ENCODE results near the gene ATG13.

The ATG13 gene

DNA sequence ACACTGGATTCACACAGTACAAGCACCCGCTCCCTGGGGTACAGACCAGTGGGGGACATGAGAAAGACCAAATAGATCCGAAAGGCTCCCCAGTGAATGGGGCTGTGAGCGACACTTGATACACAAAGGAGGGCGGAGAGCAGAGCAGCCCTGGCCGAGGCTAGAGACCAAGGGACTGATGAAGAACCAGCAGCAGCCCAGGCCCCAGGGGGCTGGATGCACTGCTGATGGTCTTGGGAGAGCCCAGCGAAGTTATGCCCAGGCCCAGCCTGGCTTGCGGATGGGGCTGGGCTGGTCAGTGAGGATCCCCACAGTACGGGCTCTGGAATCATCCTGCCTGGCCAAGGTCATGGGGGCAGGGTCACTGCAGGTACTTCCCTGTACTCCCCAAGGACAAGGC lies 59.8 kb downstream of the ATG13 start:
- peak overlapping the region; percentile 88 for H3K27ac ChIP-seq (replicated peaks)
- no peak for TF ChIP-seq GABPA (IDR thresholded peaks at IDR 0.05; ENCODE audit: low read depth)
- TF ChIP-seq, protein P1, sequence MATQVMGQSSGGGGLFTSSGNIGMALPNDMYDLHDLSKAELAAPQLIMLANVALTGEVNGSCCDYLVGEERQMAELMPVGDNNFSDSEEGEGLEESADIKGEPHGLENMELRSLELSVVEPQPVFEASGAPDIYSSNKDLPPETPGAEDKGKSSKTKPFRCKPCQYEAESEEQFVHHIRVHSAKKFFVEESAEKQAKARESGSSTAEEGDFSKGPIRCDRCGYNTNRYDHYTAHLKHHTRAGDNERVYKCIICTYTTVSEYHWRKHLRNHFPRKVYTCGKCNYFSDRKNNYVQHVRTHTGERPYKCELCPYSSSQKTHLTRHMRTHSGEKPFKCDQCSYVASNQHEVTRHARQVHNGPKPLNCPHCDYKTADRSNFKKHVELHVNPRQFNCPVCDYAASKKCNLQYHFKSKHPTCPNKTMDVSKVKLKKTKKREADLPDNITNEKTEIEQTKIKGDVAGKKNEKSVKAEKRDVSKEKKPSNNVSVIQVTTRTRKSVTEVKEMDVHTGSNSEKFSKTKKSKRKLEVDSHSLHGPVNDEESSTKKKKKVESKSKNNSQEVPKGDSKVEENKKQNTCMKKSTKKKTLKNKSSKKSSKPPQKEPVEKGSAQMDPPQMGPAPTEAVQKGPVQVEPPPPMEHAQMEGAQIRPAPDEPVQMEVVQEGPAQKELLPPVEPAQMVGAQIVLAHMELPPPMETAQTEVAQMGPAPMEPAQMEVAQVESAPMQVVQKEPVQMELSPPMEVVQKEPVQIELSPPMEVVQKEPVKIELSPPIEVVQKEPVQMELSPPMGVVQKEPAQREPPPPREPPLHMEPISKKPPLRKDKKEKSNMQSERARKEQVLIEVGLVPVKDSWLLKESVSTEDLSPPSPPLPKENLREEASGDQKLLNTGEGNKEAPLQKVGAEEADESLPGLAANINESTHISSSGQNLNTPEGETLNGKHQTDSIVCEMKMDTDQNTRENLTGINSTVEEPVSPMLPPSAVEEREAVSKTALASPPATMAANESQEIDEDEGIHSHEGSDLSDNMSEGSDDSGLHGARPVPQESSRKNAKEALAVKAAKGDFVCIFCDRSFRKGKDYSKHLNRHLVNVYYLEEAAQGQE (IDR thresholded peaks at IDR 0.05; ENCODE audit: insufficient replicate concordance, low read depth) = no peak
- peak; percentile 9; the same call in 1 of the 2 replicates for TF ChIP-seq POLR2AphosphoS5 (IDR thresholded peaks at IDR 0.05; ENCODE audit: low read depth)
- no peak for TF ChIP-seq SPI1 (IDR thresholded peaks at IDR 0.05; ENCODE audit: borderline replicate concordance, low read depth)
- TF ChIP-seq, protein P2, sequence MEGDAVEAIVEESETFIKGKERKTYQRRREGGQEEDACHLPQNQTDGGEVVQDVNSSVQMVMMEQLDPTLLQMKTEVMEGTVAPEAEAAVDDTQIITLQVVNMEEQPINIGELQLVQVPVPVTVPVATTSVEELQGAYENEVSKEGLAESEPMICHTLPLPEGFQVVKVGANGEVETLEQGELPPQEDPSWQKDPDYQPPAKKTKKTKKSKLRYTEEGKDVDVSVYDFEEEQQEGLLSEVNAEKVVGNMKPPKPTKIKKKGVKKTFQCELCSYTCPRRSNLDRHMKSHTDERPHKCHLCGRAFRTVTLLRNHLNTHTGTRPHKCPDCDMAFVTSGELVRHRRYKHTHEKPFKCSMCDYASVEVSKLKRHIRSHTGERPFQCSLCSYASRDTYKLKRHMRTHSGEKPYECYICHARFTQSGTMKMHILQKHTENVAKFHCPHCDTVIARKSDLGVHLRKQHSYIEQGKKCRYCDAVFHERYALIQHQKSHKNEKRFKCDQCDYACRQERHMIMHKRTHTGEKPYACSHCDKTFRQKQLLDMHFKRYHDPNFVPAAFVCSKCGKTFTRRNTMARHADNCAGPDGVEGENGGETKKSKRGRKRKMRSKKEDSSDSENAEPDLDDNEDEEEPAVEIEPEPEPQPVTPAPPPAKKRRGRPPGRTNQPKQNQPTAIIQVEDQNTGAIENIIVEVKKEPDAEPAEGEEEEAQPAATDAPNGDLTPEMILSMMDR (IDR thresholded peaks at IDR 0.05; ENCODE audit: insufficient read depth, low read length) = no peak

DNA sequence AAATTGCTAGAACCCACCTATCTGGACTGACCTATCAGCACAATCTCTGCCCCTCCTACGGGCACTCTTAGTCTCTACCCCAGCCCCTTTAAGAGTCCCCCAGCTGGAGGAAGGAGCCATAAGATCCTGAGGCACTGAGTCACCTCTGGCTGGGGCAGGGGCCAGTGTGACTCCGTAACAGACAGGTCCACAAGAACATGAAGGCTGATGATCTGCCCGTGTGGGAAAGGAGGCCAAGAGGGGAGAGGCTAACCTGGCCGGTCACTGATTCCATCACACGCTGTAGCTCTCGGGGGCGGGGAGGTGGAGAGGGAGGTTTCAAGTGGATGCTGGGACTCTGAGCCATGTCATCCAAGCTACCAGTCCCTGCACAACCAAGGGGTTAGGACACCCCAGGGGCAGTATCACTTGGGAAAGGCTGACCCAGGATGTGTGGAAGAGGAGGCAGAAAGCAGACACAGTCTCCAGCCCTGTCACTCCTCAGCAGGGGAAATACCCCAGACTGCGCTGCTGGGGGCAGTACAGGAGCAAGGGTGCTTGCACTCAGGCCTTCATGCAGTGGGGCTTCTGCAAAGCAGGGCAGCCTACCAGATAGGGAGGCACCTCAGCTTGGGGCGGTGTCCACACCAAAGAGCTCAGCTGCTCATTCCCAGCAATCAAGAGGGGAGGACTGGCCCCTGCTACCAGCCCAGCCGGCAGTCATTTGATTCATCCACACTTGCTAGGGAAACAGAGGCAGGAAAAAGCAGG lies 60.8 kb downstream of the ATG13 start:
- Histone ChIP-seq H3K27ac (replicated peaks) (peak overlapping the region; percentile 88; the same call in 1 of the 2 replicates), H3K4me3 (replicated peaks; ENCODE audit: insufficient read depth, low read length) (no peak overlapping the region), H3K27me3 (ENCODE audit: insufficient read depth, poor library complexity, severe bottlenecking) (no peaks in the 10 kb centered on the region)
- DNase-seq (ENCODE audit: low read depth in 1 of 2, low spot score in 1 of 2) = no peak
- TF ChIP-seq, protein P1 (IDR thresholded peaks at IDR 0.05; ENCODE audit: insufficient replicate concordance, low read depth) = no peak
- no peak for TF ChIP-seq POLR2AphosphoS5 (IDR thresholded peaks at IDR 0.05; ENCODE audit: low read depth)
- TF ChIP-seq SPI1 (IDR thresholded peaks at IDR 0.05; ENCODE audit: borderline replicate concordance, low read depth) = no peak
- TF ChIP-seq, protein P2 (IDR thresholded peaks at IDR 0.05; ENCODE audit: insufficient read depth, low read length) = no peak
- TF ChIP-seq GABPA (IDR thresholded peaks at IDR 0.05; ENCODE audit: low read depth) = no peak

More for the DNA sequence above, 59.8 kb downstream of the ATG13 start:
- H3K4me3 ChIP-seq (replicated peaks; ENCODE audit: insufficient read depth, low read length) = no peak overlapping the region
- no peak for DNase-seq (ENCODE audit: low read depth in 1 of 2, low spot score in 1 of 2)
- H3K27me3 ChIP-seq (ENCODE audit: insufficient read depth, poor library complexity, severe bottlenecking) = no peaks in the 10 kb centered on the region

DNA sequence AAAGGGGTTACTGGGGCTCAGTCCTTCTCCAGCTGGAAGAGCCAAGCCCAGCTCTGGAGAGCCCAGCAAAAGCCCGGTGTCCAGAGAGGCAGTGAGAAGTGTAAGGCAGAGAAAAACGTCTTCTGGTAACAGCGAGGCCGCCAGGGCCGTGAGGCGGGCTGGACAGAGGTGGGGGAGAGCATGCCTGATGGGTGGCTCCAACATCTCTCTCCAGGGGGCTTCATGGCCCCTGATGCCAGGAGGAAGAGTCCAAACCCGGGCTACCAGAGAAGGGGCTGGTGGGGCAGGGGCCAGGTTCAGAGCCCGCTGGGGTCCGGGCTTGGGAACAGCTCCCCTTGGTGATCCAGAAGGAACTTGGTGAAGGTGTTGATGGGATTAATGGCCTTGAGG lies 61.4 kb downstream of the ATG13 start:
- no peaks in the 10 kb centered on the region for H3K27me3 ChIP-seq (ENCODE audit: insufficient read depth, poor library complexity, severe bottlenecking)
- peak overlapping the region; percentile 88; the same call in 1 of the 2 replicates for H3K27ac ChIP-seq (replicated peaks)
- TF ChIP-seq SPI1 (IDR thresholded peaks at IDR 0.05; ENCODE audit: borderline replicate concordance, low read depth) (no peak), GABPA (IDR thresholded peaks at IDR 0.05; ENCODE audit: low read depth) (no peak), POLR2AphosphoS5 (IDR thresholded peaks at IDR 0.05; ENCODE audit: low read depth) (no peak)
- TF ChIP-seq, protein P2 (IDR thresholded peaks at IDR 0.05; ENCODE audit: insufficient read depth, low read length) = no peak
- TF ChIP-seq, protein P1 (IDR thresholded peaks at IDR 0.05; ENCODE audit: insufficient replicate concordance, low read depth) = no peak
- DNase-seq (ENCODE audit: low read depth in 1 of 2, low spot score in 1 of 2) = no peak
- no peak overlapping the region for H3K4me3 ChIP-seq (replicated peaks; ENCODE audit: insufficient read depth, low read length)
